SU-DHL-6 (cell line): Measurements from ENCODE around the gene IRAK2.

Experiments
- H2AFZ ChIP-seq: fragments of 200-600 bp; sonication (generic); 2 replicates; pipeline ENCODE4 v1.6.1; 2014; ENCODE audit warnings: low read depth, mild to moderate bottlenecking, moderate library complexity, mixed read lengths, antibody characterized with exemption, low read length; ENCODE audit not compliant: severe bottlenecking
- H3F3A ChIP-seq: fragments of 200-600 bp; shearing (Covaris generic); 2 replicates; pipeline ENCODE4 v1.6.0; 2016; ENCODE audit warnings: antibody characterized with exemption, mild to moderate bottlenecking; ENCODE audit not compliant: insufficient read depth
- H3K27ac ChIP-seq: fragments of 200-600 bp; sonication (generic); 2 replicates; pipeline ENCODE4 v1.5.1; 2016; ENCODE audit warnings: low read depth, mild to moderate bottlenecking, low read length, moderate library complexity, mixed read lengths
- H3K27me3 ChIP-seq: fragments of 200-600 bp; sonication (generic), shearing (Covaris generic); 2 replicates; pipeline ENCODE4 v1.6.0; 2014; ENCODE audit warnings: mild to moderate bottlenecking, low read length
- H3K36me3 ChIP-seq: fragments of 200-600 bp; sonication (generic); 2 replicates; pipeline ENCODE4 v1.6.1; 2014; ENCODE audit warnings: mild to moderate bottlenecking, low read length, mixed read lengths
- H3K4me2 ChIP-seq: fragments of 300-600, 200-600 bp; shearing (Covaris generic), sonication (generic); 2 replicates; pipeline ENCODE4 v1.6.0; 2014; ENCODE audit warnings: low read length, low read depth, mild to moderate bottlenecking; ENCODE audit not compliant: poor library complexity, severe bottlenecking
- H3K4me3 ChIP-seq: fragments of 200-600 bp; sonication (generic); 2 replicates; pipeline ENCODE4 v1.5.1; 2014; ENCODE audit warnings: antibody characterized with exemption, low read length, mild to moderate bottlenecking, mixed read lengths; ENCODE audit not compliant: insufficient read depth, poor library complexity, severe bottlenecking
- H3K79me2 ChIP-seq: fragments of 200-600 bp; sonication (generic); 2 replicates; pipeline ENCODE4 v1.6.1; 2014; ENCODE audit warnings: mild to moderate bottlenecking, low read length, moderate library complexity; ENCODE audit not compliant: insufficient read depth
- H3K9ac ChIP-seq: fragments of 200-600 bp; sonication (generic); 2 replicates; pipeline ENCODE4 v1.7.0; 2014; ENCODE audit warnings: mild to moderate bottlenecking, low read length
- H3K9me2 ChIP-seq: fragments of 200-600 bp; sonication (generic); replicated peaks from 2 replicates; pipeline ENCODE4 v1.6.1; 2014; ENCODE audit warnings: low read length; ENCODE audit not compliant: insufficient read depth
- H3K9me3 ChIP-seq: fragments of 200-600 bp; sonication (generic); 2 replicates; pipeline ENCODE4 v1.6.1; 2014; ENCODE audit warnings: low read length, mixed read lengths; ENCODE audit not compliant: insufficient read depth
- H4K20me1 ChIP-seq: fragments of 200-600 bp; sonication (generic); 2 replicates; pipeline ENCODE4 v1.6.1; 2014; ENCODE audit warnings: low read depth, mild to moderate bottlenecking, antibody characterized with exemption, low read length, moderate library complexity, mixed read lengths
- EZH2phosphoT487 ChIP-seq: fragments of 200-600 bp; sonication (generic), shearing (Covaris generic); conservative IDR thresholded peaks from 2 replicates; pipeline ENCODE4 v1.6.1; 2018; ENCODE audit warnings: mild to moderate bottlenecking, antibody characterized with exemption, low read length, moderate library complexity, mixed read lengths
- TF ChIP-seq, protein P1 (sequence below): fragments of 200-600 bp; sonication (generic); IDR thresholded peaks from one replicate; pipeline ENCODE4 v1.5.1; 2017; ENCODE audit warnings: antibody characterized with exemption, mild to moderate bottlenecking, low read length, moderate library complexity; ENCODE audit not compliant: insufficient read depth, poor library complexity, severe bottlenecking

IRAK2 gene

DNA sequence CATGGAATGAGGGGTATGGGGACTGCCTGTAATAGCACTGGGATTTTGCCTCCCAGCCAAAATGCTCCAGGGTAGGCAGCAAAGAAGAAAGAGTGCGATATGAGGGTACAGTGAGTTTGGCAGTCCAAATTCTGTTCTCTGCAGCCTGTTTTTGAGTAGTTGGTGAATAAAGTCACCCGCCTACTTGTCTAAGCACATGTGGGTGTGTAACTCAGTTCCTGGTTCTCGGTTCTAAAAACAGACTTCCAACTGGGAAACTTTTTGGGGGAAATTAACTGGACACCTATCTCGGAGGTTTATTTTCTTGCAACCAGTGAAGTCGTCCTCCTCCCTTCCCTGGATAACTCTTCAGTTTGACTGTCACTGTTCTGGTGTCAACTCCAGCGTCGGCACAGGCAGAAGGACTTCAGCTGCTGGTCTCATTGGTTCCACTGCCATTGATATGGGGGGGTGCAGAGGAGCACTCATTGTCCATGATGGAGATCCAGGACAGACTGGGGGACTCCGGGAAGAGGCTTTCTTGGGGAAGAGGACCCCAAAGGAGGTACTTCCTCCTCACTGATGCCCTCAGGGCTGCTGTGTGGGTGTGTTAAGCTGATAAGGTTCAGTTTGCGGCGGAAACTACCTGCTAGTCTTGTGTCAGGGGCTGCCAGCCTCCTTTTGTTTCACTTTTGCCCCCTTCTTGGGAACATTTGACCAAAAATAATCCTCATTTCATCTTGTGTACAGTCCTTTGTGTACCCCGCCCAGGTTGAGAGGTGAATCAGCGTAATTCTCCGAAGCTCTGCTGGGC, 114.9 kb downstream of the IRAK2 start:
- no peaks in the 10 kb centered on the region; the same call in 1 of the 2 replicates for H4K20me1 ChIP-seq
- no peaks in the 10 kb centered on the region for H3K9me3 ChIP-seq
- H3K79me2 ChIP-seq, result peaks cover 25% of the 10 kb centered on the region
- no peak overlapping the region for H3K9ac ChIP-seq
- peaks cover 12% of the 10 kb centered on the region; the same call in 1 of the 2 replicates for H3K36me3 ChIP-seq
- no peak overlapping the region for H3K27ac ChIP-seq
- H3K4me2 ChIP-seq, result no peak overlapping the region
- peaks cover 3% of the 10 kb centered on the region; the same call in 1 of the 2 replicates for H3F3A ChIP-seq
- no peak overlapping the region for H3K4me3 ChIP-seq
- TF ChIP-seq, protein P1, sequence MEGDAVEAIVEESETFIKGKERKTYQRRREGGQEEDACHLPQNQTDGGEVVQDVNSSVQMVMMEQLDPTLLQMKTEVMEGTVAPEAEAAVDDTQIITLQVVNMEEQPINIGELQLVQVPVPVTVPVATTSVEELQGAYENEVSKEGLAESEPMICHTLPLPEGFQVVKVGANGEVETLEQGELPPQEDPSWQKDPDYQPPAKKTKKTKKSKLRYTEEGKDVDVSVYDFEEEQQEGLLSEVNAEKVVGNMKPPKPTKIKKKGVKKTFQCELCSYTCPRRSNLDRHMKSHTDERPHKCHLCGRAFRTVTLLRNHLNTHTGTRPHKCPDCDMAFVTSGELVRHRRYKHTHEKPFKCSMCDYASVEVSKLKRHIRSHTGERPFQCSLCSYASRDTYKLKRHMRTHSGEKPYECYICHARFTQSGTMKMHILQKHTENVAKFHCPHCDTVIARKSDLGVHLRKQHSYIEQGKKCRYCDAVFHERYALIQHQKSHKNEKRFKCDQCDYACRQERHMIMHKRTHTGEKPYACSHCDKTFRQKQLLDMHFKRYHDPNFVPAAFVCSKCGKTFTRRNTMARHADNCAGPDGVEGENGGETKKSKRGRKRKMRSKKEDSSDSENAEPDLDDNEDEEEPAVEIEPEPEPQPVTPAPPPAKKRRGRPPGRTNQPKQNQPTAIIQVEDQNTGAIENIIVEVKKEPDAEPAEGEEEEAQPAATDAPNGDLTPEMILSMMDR, result no peak
- no peak for TF ChIP-seq EZH2phosphoT487
- no peaks in the 10 kb centered on the region for H3K27me3 ChIP-seq
- no peaks in the 10 kb centered on the region for H3K9me2 ChIP-seq
- no peak overlapping the region for H2AFZ ChIP-seq

DNA sequence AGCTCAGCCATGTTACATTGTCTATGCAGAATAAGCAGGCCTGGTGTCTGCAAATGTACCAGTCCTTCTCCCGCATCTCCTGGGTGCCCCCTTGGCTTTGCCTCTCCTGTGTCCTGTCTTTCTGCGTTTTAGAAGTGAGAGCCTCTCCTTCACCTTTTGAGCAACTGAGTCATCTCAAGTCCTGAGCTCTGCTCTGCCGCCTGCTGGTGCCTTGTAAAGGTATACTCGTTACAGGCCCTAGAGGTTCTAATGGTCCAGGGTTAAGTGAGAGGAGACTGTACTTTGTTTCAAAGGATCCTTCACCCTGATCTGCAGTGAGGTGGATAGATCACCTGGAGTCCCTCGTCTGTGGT, 115.4 kb downstream of the IRAK2 start:
- Histone ChIP-seq H3K36me3 (peaks cover 12% of the 10 kb centered on the region; the same call in 1 of the 2 replicates), H4K20me1 (no peaks in the 10 kb centered on the region; the same call in 1 of the 2 replicates), H3K79me2 (peaks cover 19% of the 10 kb centered on the region), H3K9me2 (no peaks in the 10 kb centered on the region), H2AFZ (no peak overlapping the region), H3K4me3 (no peak overlapping the region), H3K27ac (no peak overlapping the region), H3F3A (peaks cover 3% of the 10 kb centered on the region; the same call in 1 of the 2 replicates), H3K27me3 (no peaks in the 10 kb centered on the region), H3K4me2 (no peak overlapping the region), H3K9me3 (no peaks in the 10 kb centered on the region), H3K9ac (no peak overlapping the region)
- no peak for TF ChIP-seq EZH2phosphoT487
- TF ChIP-seq, protein P1, result no peak

DNA sequence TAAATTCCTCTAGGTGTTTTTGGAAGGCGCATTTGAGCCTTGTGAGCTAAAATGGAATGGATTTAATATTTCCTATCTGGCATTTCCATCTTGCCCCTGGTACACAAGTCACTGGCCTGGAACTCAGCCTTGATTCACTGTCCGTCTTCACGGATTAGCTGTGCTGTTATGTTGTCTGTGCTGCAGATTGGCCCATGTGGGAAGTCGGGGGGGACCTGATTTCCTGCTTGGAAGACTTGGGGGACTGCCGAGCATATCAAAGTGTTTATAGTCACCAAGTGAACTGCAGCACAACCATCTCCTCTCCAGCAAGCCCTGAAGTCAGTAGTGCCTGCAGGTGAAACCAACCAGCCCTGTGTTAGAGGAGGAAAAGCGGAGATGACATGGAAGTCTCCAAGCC, 115.9 kb downstream of the IRAK2 start:
- no peak overlapping the region for H2AFZ ChIP-seq
- no peaks in the 10 kb centered on the region for H3K9me2 ChIP-seq
- H3K79me2 ChIP-seq, result peaks cover 15% of the 10 kb centered on the region
- H4K20me1 ChIP-seq, result no peaks in the 10 kb centered on the region; the same call in 1 of the 2 replicates
- H3K9ac ChIP-seq, result no peak overlapping the region
- H3K27ac ChIP-seq, result no peak overlapping the region
- H3F3A ChIP-seq, result peaks cover 3% of the 10 kb centered on the region; the same call in 1 of the 2 replicates
- no peaks in the 10 kb centered on the region for H3K27me3 ChIP-seq
- no peak overlapping the region for H3K4me3 ChIP-seq
- peaks cover 12% of the 10 kb centered on the region; the same call in 1 of the 2 replicates for H3K36me3 ChIP-seq
- no peaks in the 10 kb centered on the region for H3K9me3 ChIP-seq
- H3K4me2 ChIP-seq, result no peak overlapping the region
- no peak for TF ChIP-seq EZH2phosphoT487
- TF ChIP-seq, protein P1, result no peak
